Fibroblast of mammary gland (primary cell): Measurements from ENCODE around the gene IL13RA2.
A peak's percentile ranks its signal among the peaks of the same experiment; 100 is the strongest.

Experiments
- DNase-seq: peaks from one replicate; pipeline ENCODE4 v3.0.0-alpha.2; 2010; ENCODE audit warnings: low read depth
- H3K4me3 ChIP-seq: 2 replicates; pipeline ENCODE4 v1.5.1; 2011; ENCODE audit warnings: low read depth, mild to moderate bottlenecking, low read length, moderate library complexity; ENCODE audit not compliant: control insufficient read depth
- TF ChIP-seq, protein P1 (sequence below): conservative IDR thresholded peaks from 2 replicates; pipeline ENCODE4 v1.5.1; 2011; ENCODE audit warnings: low read depth, low read length, inconsistent platforms; ENCODE audit not compliant: control insufficient read depth, insufficient read depth

IL13RA2 gene, protein sequence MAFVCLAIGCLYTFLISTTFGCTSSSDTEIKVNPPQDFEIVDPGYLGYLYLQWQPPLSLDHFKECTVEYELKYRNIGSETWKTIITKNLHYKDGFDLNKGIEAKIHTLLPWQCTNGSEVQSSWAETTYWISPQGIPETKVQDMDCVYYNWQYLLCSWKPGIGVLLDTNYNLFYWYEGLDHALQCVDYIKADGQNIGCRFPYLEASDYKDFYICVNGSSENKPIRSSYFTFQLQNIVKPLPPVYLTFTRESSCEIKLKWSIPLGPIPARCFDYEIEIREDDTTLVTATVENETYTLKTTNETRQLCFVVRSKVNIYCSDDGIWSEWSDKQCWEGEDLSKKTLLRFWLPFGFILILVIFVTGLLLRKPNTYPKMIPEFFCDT

GRCh38 chrX:115017455-115017854 lies at the start of gene IL13RA2:
TSS of gene IL13RA2 (minus strand) at chrX:115017616. CDS start at chrX:115017269, 347 bp downstream.
- H3K4me3 ChIP-seq: no peak within 1 kb of the TSS
- peak; percentile 34 for DNase-seq
- TF ChIP-seq, protein P1, sequence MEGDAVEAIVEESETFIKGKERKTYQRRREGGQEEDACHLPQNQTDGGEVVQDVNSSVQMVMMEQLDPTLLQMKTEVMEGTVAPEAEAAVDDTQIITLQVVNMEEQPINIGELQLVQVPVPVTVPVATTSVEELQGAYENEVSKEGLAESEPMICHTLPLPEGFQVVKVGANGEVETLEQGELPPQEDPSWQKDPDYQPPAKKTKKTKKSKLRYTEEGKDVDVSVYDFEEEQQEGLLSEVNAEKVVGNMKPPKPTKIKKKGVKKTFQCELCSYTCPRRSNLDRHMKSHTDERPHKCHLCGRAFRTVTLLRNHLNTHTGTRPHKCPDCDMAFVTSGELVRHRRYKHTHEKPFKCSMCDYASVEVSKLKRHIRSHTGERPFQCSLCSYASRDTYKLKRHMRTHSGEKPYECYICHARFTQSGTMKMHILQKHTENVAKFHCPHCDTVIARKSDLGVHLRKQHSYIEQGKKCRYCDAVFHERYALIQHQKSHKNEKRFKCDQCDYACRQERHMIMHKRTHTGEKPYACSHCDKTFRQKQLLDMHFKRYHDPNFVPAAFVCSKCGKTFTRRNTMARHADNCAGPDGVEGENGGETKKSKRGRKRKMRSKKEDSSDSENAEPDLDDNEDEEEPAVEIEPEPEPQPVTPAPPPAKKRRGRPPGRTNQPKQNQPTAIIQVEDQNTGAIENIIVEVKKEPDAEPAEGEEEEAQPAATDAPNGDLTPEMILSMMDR: no peak

GRCh38 chrX:115065304-115065703 lies 47.9 kb upstream of the IL13RA2 start:
- no peak overlapping the region for H3K4me3 ChIP-seq
- DNase-seq: no peak
- TF ChIP-seq, protein P1: no peak

DNA sequence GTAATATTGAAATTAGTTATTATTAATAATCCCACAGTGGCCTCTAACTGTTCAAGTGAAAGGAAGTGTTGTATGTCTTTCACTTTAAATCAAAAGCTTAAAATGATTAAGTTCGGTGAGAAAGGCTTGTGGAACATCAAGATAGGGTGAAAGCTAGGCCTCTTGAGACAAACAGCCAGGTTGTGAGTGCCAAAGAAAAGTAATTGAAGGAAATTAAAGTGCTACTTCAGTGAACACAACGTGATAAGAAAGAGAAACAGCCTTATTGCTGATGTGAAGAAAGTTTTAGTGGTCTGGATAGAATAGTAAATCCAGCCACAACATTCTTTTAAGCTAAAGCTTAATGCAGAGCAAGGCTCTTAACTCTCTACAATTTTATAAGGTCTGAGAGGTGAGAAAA lies 42.6 kb upstream of the IL13RA2 start:
- no peak overlapping the region for H3K4me3 ChIP-seq
- no peak for DNase-seq
- TF ChIP-seq, protein P1: no peak

DNA sequence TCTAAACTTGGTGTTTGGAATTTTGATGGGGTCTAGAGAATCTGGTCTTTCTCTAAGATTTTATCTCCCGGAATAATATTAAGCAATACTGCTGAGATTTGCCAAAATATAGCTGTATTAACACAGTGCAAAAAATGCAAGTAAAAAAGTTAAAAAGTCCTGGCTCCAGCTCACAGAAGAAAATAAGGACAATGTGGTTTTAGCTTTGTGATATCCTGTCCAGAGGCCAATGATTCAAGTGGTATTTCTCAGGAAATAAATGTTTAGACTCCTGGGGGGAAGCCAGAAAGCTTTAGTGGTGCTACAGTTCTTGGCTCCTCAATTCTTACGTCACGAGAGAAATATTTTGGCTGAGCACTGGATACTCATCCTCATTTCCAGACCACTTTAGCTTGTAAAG lies 40.9 kb upstream of the IL13RA2 start:
- no peak overlapping the region for H3K4me3 ChIP-seq
- peak; percentile 94 for DNase-seq
- TF ChIP-seq, protein P1: no peak

DNA sequence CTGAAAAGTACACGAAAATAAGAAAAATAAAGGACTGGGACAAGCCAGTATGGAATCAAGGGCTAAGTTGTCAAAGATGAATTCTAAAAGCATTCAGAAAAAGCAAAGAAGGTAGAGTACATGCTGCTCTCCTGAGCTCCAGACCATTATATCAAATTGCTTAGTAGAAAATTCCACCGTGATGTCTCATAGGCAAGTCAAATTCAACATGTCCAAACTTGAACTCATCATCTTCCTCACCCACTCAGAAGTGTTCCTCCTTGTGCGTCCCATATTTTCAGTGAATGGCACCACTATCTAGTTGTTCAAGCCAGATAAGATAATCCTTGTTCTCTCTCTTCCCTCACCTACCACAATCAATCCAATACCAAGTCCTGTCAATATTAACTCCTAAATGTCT lies 37.5 kb upstream of the IL13RA2 start:
- TF ChIP-seq, protein P1: no peak
- no peak overlapping the region for H3K4me3 ChIP-seq
- peak; percentile 8 for DNase-seq

- H3K4me3 ChIP-seq: no peak overlapping the region
- TF ChIP-seq, protein P1: no peak
- no peak for DNase-seq
Observed at GRCh38 chrX:115053223-115053622, 35.8 kb upstream of the IL13RA2 start.
